Measurements from ENCODE around the gene MORN5.
A peak's percentile ranks its signal among the peaks of the same experiment; 100 is the strongest.

Gene MORN5

DNA sequence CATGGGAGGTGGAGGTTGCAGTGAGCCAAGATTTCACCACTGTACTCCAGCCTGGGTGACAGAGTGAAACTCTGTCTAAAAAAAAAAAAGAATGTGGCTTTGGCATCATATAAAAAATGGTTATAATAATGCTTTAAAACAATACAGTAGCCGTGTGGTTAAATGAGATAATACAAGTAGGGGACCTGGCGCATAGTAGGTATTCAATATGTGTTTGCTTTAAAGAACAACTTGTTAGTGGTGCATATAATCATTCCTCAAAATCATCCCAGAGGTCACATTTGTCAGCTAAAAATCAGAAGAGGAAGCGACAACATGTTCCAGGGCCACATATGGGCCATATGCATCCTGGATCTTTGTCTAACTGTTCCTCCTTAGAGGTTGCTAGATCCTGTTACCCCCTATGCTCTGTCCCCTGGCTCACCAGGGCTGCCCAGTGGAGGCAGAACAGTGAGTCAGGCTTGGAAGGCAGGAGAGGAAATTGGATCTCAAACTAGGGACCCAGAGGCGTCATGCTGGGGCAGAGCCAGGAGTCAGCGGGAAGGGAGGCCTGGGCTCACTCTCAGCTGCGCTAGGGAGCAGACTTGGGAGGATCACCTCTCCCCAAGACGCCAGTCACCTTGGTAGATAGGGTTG, 41.4 kb downstream of the MORN5 start:
- Histone ChIP-seq H3K27ac (ENCODE audit: extremely low read depth, low read depth, low read length) (no peak overlapping the region), H3K4me3 (ENCODE audit: low read depth, low read length) (no peak overlapping the region), H3K36me3 (ENCODE audit: control insufficient read depth in 2 of 2, insufficient read depth in 1 of 2, low read length in 2 of 2) (no peaks in the 10 kb centered on the region), H3K4me1 (ENCODE audit: control insufficient read depth, insufficient read depth, low read length) (no peaks in the 10 kb centered on the region), H3K9me3 (ENCODE audit: control insufficient read depth, insufficient read depth, low read depth, low read length) (no peaks in the 10 kb centered on the region)
- ChIA-PET CTCF (interaction anchor here (0.9 kb wide), 1 partner anchor 29 kb away, joined by 3 read pairs; no protein-coding TSS in a partner anchor), POLR2A (no interaction called here)
- TF ChIP-seq ZNF501 (tag by site-specific recombination; IDR thresholded peaks at IDR 0.05), result no peak
- peak; percentile 53; the same call in 1 of the 2 replicates for TF ChIP-seq ZIC2 (tag by site-specific recombination; IDR thresholded peaks at IDR 0.05)
- TF ChIP-seq FEZF1 (tag by site-specific recombination; IDR thresholded peaks at IDR 0.05), result no peak
- no peak for TF ChIP-seq PRDM1 (tag by site-specific recombination; IDR thresholded peaks at IDR 0.05)
- TF ChIP-seq PRDM4 (tag by site-specific recombination; IDR thresholded peaks at IDR 0.05), result no peak
- no peak; the same call in 1 of the 2 replicates for TF ChIP-seq GLIS1 (tag by site-specific recombination; IDR thresholded peaks at IDR 0.05)
- TF ChIP-seq ZNF214 (tag by site-specific recombination; IDR thresholded peaks at IDR 0.05; ENCODE audit: borderline replicate concordance), result no peak
- 0 out of 2 replicates have a peak, but pooled peaks have one; percentile 15 for TF ChIP-seq GLIS2 (tag by site-specific recombination; IDR thresholded peaks at IDR 0.05)
- TF ChIP-seq ZNF664 (tag by site-specific recombination; IDR thresholded peaks at IDR 0.05), result 0 out of 2 replicates have a peak, but pooled peaks have one; percentile 13
- TF ChIP-seq ZNF366 (tag by site-specific recombination; conservative IDR thresholded peaks at IDR 0.05), result no peak
- no peak for TF ChIP-seq ZBTB10 (tag by site-specific recombination; IDR thresholded peaks at IDR 0.05)
- no peak for TF ChIP-seq ZNF341 (tag by site-specific recombination; IDR thresholded peaks at IDR 0.05; ENCODE audit: low read depth)
- no peak for TF ChIP-seq ZNF112 (tag by site-specific recombination; IDR thresholded peaks at IDR 0.05)
- TF ChIP-seq WT1 (tag by site-specific recombination; IDR thresholded peaks at IDR 0.05), result 0 out of 2 replicates have a peak, but pooled peaks have one; percentile 21
- no peak for TF ChIP-seq ZNF423 (tag by site-specific recombination; IDR thresholded peaks at IDR 0.05)
- TF ChIP-seq ZNF600 (tag by site-specific recombination; IDR thresholded peaks at IDR 0.05), result no peak
- TF ChIP-seq ZNF133 (tag by site-specific recombination; IDR thresholded peaks at IDR 0.05), result no peak
- TF ChIP-seq ZXDB (tag by site-specific recombination; IDR thresholded peaks at IDR 0.05), result no peak
- TF ChIP-seq ZNF596 (tag by site-specific recombination; IDR thresholded peaks at IDR 0.05), result no peak
- no peak for TF ChIP-seq ZNF513 (tag by site-specific recombination; IDR thresholded peaks at IDR 0.05)
- TF ChIP-seq ZNF791 (tag by site-specific recombination; IDR thresholded peaks at IDR 0.05), result no peak

Data from HEK293 (cell line).